Activated CD4-positive, alpha-beta T cell treated with anti-CD3 and anti-CD28 coated beads, Interleukin-2, amount 50 U/mL, for 4 hours (primary cell): ENCODE results near the gene SEC61A1.

ENCODE experiments used
- DNase-seq, 2 experiments: peaks; one replicate each; pipeline ENCODE4 v3.0.0-alpha.2; 2020

The SEC61A1 gene

DNA sequence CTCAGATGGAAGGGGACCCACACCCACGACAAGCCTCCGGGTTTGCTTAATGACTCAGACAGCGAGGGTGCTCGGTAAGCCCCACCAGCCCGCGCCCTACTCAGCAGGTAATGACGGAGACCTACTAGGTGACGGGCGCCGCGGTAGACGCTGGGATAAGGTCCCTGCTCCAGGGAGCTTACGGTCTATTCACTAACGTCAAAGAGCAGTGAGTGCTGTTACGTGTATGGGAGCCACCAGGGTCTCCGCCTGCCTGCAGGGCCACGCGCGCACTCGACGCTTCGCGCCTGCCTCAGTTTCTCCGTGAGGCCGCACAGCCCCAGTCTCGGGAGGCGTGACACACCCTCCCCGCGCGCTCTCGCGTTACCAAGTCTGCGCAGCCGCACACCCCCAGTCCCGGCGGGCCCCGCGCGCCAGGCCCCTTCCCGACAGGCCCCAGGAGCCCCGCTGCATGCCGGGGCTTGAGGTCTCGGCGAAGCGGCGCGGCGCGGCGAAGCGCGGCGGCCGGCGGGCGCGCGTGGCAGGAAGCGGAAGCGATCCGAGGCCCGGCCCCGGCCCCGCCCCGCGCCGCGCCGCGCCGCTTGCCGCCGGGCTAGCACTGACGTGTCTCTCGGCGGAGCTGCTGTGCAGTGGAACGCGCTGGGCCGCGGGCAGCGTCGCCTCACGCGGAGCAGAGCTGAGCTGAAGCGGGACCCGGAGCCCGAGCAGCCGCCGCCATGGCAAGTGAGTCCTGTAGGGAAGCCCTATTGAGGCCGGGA is at the start of gene SEC61A1:
Gene SEC61A1, plus strand, starts transcription at position 601 of the 758 bp plus-strand sequence. Its CDS starts 116 bp downstream, at position 717.
- peak; percentile 92 to 93 for DNase-seq

DNA sequence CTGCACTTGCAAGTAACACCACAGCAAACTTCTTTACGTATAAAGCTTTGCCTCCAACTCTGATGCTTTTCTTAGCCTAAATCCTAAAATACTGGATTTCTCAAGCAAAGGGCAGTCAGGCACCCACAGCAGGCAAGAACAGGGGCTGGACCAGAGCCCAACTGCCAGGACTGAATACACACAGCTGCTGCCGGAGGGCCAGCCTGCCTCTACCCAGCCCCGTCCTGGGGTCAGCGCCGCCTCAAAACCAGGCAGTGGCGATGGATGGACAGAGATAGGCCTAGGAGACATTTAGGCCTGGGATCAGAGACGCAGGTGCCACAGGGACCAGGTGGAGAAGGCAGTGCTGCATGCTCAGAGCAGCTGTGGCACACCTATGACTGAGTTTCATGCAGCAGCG is 47.6 kb upstream of the SEC61A1 start:
- DNase-seq: no peak

DNA sequence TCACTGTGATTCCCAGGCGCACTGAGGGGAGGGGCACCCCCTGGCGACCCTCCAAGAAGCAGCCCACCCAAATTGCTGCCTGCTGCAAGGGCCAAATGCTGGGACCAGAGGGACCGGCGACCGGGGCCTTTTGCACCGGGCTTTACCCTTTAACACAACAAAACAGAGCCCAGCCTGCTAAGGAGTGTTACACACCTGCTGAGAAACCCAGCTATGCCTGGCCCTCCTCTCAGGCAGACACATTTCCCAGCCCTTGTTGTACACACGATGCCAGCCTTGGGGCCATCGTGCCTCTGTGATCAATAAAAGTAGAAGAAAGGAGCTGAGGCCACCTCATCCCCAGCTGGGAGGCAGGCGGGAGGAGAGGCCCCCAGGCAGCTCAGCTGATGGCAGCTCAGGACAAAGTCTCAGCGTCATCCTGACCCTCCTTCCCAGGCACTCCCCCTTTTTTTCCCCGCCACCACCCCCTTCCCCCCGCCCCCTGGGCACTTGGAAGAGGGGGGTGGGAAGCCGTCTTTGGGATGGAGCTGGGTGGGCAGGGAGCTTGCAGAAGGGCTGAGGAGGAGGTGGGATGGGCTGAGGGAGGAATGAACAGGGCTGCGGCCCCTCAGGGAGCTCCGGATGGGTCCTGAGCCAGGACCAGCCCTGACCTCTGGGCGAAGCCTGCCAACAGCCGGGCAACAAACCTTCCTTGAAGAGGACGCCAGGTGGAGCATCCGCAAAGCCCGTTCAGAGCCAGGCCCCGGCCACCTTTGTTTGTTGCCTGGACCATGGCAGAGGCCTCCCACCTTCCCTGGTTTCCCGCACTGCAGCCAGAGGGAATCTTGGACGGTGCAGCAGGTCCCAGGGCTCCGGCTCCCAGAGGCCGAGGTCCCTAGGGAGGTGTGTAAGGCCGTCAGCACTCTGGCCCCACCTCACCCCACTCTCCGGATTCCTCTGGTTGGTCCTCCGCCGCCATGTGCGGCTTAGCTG is 45.9 kb upstream of the SEC61A1 start:
- DNase-seq: no peak

DNA sequence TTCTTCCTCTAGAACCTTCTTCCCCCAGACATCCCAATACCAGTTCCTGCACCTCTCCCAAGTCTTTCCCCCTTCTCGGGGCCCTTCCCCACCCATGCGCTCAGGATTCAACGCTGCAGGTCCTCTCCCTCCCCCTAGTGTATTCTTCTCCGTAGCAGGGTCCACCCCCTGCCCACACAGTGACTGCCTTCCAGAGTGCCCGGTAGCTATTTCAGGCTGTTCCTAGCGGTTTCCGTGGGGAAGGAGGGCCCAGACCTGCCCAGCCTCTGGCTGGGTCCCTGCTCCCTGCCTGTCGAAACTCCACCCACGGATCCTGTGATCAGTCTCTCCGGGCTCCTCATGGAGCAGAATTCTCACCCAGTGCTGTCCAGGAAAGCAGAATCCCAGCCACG is 45.2 kb upstream of the SEC61A1 start:
- no peak for DNase-seq

DNA sequence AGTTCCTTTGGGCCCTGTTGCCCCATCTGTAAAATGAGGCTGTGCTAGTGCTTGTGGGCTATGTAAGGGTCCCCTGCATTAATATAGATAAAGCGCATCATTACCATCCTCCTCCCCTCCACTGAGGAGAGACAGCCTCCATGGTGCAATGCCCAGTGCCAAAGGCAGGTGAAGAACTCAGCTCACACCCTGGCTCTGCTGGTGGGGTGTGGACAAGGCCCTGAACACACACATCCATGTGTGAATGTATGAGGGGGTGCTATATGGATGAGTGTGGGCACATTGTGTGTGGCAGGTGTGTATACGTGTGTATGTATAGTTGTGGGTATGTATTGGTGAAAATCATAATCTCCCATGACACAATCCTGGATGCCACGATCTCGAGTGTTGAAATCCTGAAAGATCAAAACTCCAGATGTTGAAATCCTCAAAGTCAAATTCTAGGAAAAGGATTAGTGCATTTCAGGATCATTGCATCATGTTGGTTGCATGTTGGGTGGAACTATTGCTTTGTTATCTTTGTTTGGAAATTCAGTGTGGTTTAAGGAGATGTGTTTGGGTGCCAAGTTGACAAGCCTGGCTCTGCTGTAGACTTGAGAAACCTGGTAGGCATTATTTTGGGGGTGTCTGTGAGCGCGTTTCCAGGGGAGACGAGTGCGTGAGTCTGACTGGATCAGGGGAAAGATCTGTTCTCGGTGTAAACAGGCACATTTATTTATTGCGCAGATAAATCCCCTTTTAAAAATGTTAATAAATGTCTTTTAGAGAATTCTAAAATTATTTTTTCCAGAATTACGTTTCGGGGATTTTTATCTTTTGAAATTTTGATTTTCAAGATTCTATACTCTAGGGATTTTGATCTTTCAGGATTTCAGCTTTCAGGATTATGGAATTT is 42.0 kb upstream of the SEC61A1 start:
- no peak for DNase-seq

DNA sequence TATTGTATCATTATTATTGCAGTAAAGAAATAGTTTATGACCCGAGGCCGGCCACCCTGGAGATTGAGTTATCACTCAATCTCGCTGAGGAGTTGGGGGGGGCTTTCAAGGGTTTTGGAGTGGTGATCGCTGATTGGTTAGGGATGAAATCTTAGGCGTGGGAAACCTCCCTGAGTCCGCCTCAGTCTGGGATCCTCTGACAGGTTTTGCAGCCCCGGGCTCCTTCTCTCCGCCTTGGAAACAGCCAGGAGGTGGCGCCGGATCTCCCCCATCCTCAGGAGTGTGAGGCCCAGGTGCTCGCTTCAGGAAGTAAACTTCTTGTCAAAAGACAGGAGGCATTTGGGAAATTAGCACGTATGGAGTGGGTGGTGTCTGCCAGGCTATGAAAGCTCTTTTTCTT is 41.1 kb upstream of the SEC61A1 start:
- no peak for DNase-seq

DNA sequence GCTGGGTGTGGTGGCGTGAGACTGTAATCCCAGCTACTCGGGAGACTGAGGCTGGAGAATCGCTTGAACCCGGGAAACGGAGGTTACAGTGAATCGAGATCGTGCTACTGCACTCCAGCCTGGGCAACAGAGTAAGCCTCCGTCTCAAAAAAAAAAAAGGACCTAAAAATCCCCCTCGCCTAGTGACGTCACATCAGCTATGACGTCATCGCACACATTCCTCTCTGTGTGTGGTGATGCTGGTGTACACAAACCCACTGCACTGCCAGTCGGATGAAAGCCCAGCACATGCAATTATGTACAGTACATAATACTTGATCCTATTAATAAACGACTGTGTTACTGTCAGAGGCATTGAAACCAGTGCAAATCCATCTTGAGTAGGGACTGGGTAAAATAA is 40.2 kb upstream of the SEC61A1 start:
- no peak for DNase-seq

DNA sequence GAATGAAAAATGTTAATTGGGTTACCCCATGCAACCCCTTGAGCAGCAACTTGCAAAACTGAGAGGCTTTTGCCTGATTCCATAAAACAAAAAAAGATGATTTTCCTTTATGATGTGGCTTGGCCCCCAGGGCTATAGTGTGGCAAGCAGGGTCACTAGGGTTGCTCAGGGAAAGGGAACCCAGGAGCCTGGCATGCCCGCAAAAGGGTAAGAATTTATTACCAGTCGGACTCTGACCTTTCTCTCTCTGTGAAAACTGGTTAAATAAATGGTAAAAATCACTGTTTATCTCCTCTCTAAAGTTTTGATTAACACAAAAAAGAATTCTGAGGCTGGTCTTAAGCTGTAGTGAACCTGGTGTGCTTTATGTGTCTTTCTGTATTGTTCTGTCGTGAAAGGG is 37.7 kb upstream of the SEC61A1 start:
- DNase-seq: no peak

DNA sequence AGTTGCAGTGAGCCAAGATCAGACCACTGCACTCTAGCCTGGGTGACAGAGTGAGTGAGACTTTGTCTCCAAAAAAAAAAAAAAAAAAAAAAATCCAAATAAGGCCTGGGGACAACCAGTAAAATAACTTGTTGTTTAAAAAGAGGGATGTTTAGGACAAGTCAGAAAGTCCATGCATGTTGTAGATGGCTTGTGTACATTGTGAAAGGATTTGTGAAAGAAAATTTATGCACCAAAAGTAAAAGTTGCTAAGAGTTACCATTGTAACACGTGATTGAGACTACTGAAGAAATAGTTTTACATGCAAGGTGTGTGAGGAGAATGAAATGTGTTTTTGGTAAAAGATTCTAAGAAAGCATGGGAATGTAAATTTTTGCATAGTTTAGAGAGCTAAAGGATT is 35.7 kb upstream of the SEC61A1 start:
- no peak for DNase-seq

DNA sequence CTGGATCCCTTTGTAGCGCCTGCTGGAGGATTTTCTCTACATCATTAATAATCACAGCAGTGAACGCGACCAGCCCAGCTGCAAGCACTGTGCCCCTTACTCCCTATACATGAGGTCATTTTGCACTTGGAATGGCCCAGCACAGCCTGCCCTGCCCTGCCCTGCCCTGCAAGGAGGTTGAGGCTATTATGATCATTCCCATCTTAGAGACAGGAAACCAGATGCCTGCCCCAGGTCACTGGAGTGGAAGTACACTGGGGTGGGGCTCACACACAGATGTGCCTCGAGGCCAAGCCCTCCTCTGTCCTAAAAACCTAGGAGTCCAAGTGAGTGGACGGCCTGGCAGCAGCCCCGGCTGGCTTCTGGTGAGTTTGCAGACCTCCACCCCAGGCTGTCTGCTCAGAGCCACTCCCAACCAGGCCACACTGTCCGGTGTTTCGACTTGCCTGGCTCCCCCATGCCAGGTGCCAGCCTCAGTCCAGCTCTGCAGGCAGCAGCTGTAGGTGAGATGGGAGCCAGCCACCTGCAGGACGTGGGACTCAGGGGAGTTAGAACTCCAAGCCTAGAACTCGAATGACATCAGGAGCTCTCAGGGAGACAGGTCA is 30.4 kb upstream of the SEC61A1 start:
- no peak for DNase-seq

DNA sequence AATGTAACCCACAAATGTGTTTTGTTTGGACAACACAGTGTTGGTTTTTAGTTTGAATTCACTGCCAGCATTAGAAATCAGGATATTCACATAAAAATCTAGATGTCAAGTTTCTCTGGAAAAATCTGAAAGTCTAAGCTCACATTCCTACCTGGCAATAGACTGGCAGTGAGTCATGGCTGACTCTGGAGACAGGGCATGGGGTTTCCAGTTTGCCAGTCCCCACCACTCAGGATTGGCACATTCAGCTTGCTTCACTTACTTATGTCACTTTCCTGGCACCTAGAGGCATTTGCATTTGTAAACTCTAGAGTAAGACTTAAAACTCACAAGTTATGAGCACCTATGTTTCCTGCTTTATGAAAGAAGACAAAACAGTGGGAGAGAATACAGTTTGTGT is 19.1 kb upstream of the SEC61A1 start:
- no peak for DNase-seq

DNA sequence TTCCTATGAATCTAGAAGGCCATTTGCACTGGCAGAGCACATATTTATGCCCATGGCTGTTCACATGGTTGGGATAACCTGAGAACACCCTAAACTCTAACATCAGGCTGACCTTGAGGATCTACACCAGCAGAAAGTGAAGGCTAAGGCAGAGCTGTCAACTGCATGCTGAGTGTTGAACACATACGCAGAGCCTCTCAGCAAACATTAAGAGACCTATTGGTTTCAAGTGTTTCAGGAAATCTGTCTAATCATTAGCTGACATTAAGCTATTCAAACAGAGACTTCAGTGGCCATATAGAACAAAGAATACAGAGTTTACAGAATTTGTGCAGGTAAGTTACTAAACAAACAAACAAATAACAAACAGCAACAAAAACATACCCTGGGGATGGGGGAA is 16.1 kb upstream of the SEC61A1 start:
- no peak for DNase-seq

DNA sequence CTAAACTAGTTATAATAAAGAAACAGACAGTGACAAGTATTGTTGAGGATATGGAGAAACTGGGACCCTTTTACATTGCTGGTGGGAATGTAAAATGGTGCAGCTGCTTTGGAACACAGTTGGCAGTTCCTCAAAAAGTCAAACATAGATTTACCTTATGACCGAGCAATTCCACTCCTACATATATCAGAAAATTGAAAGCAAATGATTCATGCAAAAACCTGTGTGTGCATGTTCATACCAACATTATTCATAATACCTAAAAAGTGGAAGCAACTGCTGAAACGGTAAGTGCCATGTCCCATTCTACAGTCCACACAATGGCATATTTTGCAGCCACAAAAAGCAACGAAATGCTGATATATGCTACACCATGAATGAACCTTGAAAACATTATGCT is 12.2 kb upstream of the SEC61A1 start:
- no peak for DNase-seq

DNA sequence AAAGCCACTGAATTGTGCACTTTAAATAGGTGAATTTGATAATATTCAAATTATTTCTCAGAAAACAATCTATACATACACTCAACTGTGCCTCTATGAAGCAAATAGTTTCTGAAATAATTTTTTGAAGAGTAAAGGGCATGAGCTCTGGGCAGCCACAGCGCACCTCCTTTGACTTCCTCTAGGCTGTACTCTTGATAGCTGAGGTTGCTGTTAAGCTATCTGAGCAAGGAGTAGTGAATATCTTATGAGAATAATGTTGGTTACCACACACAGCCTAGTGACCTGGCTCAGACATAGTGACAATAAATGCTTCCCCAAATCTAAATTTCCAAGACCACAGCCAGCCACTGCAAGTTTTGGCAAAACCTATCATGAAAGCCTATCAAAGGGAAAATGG is 11.6 kb upstream of the SEC61A1 start:
- no peak for DNase-seq

DNA sequence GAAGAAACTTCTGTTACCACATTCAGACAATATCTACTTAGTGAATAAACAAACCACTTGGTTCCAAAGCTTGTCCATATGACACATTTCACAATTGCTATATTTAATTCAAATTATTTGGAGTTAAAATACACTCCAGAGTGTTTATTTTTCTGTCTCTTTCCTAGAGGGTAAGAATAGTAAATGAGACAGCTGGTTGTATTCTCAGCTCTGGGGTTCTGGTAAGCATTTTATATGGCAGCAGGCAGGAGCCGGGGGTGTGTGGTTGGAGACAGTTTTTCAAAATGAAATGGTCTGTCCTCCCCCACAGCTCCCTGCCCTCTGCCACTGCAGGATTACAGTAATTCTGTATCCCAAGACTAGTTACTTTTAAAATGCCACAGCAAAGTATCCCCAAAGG is 10.9 kb upstream of the SEC61A1 start:
- no peak for DNase-seq

DNA sequence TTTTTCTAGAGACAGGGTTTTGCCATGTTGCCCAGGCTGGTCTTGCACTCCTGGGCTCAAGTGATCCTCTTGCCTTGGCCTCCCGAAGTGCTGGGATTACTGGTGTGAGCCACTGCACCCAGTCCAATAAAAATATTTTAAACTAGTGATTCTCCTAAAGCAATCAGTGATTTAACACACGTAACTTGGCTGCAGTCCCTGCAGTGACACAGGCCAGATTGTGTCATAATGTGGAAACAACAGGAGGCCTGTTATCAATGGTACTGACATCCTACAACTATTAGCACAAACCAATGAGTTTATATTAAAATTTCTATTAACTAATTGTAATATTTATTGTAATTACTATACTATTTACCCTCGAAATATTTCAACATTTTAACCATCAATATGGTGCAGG is 1.6 kb upstream of the SEC61A1 start:
- no peak for DNase-seq

DNA sequence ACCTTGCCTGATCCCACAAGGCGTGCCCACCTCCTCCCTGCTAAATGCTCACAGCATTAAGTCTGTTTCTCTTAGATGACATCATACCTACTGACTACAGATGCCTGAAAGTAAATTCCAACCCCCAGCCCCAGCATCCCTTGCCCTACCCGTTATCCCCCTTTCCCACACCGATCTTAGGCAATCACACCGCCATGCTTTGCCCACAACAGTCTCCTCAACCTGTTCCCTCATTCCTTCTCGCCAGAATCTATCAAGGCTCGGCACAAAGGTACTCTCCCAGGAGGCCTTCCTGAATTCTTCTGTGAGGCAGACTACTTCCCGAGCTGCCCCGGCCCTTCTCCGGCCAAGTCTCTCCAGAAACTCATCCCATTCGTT is 789 bp upstream of the SEC61A1 start:
- DNase-seq: no peak

DNA sequence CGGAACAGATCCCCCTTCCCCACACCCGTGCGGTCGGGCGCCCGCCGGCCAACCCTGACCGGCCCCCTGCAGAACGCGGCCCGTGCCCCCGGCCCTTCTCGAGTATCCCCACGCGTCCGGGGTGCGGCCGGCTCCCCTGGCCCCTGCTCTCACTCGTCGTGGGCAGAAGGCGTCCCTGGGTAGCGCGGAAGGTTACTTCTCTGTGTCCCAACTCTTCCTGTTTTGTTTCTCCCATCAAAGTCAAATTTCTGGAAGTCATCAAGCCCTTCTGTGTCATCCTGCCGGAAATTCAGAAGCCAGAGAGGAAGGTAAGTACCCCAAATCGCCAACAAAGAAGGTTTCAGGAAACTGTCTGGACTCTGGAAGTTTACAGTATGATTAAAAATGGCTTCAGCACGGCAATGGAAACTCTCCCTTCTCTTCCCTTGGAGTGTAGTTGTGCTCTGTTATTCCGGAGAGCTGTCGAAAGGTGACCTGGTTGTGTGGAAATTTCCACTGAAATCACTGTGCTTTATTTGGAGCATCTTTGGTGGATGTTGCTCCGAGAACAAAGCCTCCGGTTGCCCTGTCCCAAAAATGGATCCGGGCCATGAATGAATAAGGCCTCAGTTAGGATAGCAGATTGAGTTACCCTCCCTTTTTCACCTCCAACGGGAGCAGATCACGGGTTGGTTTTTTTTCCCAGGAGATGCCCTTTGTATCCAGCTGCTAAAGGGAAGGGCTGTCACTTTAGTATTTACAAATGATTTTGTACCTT is 536 bp downstream of the SEC61A1 start:
- DNase-seq: no peak

DNA sequence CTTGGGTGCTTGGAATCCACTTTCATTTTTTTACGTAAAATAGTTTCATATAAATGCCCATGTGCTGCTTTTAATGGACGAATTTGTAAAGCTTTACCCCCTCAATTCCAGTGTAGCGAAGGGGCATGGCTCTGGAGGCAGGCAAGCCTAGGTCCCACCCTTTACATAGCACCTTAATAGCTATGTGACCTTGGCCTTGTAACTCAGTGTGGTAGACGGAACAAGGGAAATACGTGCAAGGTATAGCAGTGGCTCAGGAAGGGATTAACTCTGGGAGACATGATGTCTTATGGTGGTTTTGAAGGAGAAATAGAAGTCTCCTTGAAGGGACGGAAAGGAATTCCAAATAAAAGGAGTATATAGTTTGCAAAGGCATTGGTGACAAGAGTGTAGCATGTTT is 1.4 kb downstream of the SEC61A1 start:
- DNase-seq: no peak

DNA sequence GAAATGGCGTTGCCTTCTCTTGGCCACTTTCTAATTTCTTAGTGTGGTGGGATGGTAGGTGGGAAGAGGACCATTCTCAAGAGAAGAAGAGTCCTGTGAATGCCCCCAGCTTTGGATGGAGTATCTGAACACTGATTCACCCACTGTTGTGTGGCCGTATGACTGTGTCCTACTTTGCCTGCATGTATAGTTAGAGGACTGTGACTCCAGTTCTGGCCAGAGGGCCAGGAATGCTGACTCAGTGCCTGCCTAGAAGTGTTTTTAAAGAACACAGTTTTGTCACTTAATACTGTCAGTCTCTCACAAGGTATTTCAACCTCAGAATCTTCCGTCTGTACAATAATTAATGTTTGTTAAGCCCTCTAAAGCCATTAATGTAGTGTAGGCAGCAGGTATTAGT is 2.1 kb downstream of the SEC61A1 start:
- no peak for DNase-seq

DNA sequence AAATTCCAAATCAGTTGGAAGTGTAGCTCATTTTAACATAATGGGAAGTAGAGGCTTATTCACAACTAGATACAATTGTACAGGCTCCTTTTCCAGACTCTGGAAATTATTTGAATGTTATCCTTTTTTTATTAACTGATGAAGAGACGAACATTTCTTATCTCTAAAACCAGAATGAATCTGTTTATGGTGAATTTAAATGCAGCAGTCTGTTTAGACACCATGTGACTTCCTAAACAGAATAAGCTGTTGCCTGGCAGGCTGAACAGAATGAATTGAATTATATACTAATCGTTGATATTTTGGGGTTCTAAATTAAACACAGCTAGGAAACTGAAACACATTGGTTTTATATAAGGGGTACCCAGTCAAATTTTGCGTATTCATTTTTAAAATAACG is 4.0 kb downstream of the SEC61A1 start:
- no peak for DNase-seq
